HCEC 1CT (cell line): ENCODE data around the gene CHAT.
"Not testable (repeated sequence)": the region's sequence is repeated elsewhere in the genome, so short reads cannot be mapped to it uniquely, and the experiment has no call there.

Source experiments
- DNase-seq: peaks from one replicate; pipeline ENCODE4 v3.0.0-alpha.2; 2017

The CHAT gene

GRCh38 chr10:49653273-49653929 is 39.6 kb downstream of the CHAT start:
- DNase-seq: no peak

GRCh38 chr10:49654036-49654693 is 40.3 kb downstream of the CHAT start:
- no peak for DNase-seq

DNA sequence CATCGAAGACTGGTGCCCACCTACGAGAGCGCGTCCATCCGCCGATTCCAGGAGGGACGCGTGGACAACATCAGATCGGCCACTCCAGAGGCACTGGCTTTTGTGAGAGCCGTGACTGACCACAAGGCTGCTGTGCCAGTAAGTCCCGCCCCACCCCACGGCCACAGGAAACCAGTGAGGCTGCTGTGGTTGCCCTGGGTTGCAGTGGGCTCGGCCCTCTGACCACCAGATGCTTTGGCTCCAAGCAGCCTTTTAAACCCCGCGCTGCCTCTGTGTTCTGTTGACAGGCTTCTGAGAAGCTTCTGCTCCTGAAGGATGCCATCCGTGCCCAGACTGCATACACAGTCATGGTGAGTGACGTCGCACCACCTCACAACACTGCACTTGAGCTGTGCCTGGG is 41.3 kb downstream of the CHAT start:
- no peak for DNase-seq

DNA sequence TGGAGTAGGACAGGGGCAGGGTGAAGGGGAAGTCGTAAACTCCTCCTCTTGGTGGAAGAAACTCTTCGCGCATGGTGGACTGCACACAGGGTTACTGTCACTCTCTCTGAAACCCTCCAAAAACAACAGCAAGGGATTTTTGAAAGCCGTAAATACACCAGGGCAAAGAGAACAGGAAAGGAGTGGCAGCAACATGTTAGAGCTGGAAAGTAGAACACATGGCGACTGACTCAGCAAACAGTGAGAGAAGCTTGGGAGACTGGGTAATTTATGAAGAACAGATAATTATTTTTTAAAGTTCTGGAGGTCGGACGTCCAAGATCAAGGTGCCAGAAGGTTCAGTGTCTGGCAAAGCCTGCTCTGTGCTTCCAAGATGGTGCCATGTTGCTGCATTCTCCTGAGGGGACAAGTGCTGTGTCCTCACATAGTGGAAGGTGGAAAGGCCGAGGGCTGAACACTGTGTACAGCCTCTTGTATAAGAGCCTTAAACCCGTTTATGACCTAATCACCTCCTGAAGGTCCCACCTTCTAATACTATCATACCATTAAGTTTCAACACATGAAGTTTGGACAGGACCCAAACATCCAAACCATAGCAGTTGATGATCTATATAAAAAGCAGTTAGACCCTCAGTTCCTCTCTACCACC is 43.1 kb downstream of the CHAT start:
- DNase-seq: no peak

DNA sequence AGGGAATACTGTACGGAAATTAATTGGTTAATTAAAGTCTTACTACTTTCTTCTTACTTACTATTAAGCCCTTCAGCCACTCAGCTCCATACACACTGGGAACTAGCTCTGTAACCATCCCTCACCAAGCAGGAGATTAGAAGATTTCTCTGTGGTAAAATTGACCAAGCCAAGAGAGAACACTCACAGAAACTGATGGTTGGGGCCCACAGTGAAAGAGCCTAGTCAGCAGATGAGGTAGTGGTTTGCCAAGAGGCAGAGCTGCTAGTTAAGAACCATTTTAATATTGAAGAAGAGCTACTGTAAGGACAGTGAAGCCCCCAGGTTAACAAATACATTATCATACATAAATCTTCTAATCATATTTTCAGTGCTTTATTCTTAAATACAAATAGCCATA is 43.8 kb downstream of the CHAT start:
- no peak for DNase-seq

DNA sequence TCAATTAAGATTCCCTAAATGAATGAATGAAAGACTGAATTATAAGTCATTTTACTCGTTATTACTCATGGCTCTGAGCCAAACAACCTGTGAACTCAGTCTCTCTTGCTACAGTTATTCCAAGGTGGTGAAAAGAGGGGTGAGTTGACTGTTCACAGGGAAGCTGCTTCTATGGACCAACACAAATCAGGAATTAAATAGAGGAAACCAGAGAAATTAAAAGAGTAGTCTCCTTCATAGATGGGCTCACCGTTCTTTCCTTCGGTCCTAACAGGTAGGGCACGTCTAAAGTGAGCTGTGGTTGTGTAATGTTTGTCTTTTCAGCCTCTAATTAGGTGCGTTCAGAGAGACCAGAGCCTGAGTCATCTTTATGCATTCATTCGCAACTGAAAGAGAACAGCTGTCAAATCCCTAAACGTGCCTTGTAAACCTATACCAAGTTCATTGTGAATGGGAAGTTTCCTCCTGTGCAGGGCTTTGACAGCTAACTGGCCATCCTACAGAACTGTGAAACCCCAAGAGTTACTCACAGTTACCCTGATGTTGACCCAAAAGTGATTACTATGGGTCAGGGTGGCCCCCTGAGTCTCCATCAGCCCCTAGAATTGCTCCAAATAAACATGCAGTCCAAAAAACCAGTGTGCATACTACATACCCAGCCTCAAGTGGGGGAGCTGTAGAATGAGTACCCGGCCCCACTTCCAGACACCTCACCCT is 47.5 kb downstream of the CHAT start:
- DNase-seq: no peak

DNA sequence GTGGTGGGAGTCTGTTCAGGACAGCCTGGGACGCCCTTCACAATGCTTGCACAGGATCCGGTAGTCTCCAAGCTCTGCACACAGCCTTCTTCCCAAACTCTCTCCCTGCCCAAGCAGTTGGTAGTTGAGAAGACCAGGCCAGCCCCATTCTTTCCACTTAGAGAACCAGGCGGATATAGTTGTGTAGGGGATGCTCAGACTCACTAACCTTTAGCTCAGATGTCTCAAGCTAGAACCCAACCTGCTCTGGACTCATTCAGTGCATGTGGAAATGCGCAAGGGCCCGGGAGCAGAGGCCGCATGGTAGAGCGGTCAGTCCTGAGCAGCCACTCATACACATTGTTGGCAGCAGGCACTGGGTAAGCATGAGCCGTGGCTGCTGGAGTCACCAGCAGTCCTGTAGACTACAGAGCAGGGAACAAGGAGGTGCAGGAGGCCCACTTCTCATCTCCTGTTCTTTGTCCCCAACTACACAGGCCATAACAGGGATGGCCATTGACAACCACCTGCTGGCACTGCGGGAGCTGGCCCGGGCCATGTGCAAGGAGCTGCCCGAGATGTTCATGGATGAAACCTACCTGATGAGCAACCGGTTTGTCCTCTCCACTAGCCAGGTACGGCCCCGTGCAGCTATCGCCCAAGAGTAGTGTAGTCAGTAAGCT is 48.5 kb downstream of the CHAT start:
- no peak for DNase-seq

DNA sequence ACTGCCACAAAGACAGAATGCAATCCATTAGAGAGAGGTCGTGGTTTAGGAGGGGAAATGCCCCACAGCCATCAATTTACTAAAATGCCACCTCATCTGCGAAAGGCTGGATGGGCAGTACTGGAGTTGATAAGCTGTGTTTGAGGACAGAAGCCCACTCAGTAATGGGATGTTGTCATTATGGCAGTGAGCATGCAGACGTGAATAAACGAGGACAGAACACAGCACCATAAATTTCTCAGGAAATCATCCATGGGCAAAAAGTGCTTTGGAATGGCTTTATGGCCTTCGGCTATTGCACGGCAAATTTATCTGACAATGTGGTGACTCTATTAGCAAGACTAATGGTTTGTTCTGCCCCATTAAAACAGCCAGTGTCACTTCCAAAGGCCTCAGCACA is 49.8 kb downstream of the CHAT start:
- no peak for DNase-seq

DNA sequence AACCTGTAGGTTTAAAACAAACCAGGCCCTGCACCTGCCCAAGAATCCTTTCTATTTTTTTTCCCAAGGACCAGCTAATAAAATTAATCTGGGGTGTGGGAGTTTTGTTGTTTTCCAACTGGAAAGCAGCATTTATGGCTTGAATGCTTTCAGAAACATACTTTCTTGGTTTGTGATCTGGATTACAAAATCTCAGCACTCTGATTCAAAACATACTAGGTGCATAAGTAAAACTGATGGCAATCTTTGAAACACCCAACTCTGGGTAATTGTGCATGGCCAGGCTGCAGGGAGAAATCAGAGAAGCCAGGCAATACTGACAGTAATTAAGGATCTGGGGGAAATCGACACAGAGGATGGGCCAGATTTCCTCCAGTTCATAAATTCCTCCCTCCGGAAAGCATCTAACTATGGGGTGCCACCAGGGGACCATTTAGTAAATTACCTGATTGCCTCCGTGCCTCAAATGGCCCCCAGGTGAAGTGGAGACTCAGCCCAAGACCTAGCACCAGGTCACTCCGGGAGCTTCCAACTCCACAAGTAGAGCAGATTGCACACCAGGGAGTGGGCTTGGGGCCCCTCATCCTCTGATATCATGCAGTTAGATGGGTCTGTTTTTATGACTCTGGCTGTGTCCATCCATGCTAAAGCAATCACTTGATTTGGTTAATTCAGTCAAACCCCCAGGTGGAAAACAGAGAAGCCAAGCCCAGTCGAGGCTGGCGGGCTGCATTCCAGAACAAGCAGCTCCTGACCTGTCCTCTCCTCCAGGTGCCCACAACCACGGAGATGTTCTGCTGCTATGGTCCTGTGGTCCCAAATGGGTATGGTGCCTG is 50.4 kb downstream of the CHAT start:
- no peak for DNase-seq

GRCh38 chr10:49664842-49665355 is 51.1 kb downstream of the CHAT start:
- DNase-seq: no peak

- DNase-seq: no peak
Measured at GRCh38 chr10:49666054-49666615, 52.3 kb downstream of the CHAT start.

DNA sequence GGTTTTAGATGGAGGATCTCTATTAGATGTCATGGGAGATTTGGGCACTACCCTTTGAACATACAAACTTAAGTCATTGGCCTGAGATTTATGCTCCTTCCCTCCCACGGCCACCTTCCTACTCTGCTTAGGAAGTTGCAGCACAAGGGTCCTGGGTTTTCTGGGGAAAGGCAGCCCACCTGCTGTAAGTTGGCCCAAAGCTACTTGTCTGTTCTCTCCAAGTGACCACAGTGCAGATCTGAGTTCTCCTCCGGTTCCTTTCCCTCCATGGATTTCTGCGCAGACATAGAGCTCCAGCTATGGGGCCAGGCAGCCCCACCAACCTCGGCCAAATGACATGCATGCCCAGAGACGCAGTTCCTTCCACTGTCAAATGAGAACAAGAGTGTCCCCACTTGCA is 52.8 kb downstream of the CHAT start:
- DNase-seq: no peak

DNA sequence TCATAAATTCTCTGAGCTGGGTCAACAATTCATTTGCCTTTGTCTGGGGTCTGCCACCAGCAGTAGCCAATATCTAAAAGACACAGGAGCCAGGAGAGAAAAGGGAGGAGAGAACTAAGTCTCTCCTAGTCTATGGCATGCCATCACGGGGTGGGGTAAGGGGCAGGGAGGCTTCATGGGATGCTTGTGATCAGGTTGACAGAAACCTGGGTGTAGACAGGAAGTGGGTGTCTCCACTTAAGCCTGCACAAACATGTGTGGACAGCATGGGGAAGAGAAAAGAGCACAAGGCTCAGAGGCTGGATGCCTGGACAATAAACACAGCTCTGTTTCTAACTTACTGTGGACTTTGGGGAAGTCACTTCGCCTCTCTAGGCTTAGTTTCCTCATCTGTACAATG is 54.2 kb downstream of the CHAT start:
- DNase-seq: no peak

DNA sequence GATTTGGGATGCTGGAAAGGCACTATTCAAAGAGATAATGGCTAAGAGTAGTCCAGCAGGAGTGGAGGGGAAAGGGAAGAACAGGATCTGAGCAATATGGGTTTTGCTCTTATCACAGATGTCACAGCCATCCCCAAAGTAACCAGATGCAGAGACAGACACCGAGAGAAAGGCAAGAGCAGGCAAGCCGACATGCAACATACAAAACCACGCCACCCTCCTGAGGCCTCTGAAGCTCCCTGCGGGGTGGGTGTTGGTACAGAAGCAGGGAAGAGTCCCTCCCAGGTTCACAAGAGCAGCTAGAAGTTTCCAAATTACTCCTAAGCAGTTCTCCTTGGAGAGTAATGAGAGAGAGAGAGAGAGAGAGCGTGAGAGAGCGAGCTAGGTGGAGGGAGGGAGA is 54.8 kb downstream of the CHAT start:
- no peak for DNase-seq

GRCh38 chr10:49678827-49679479 is 65.1 kb downstream of the CHAT start:
- no peak for DNase-seq

GRCh38 chr10:49679480-49679893 is 65.7 kb downstream of the CHAT start, which contains the start of gene C10orf53:
TSS of gene C10orf53 (plus strand) at chr10:49679651. CDS start at chr10:49679698, 47 bp downstream.
- no peak for DNase-seq

DNA sequence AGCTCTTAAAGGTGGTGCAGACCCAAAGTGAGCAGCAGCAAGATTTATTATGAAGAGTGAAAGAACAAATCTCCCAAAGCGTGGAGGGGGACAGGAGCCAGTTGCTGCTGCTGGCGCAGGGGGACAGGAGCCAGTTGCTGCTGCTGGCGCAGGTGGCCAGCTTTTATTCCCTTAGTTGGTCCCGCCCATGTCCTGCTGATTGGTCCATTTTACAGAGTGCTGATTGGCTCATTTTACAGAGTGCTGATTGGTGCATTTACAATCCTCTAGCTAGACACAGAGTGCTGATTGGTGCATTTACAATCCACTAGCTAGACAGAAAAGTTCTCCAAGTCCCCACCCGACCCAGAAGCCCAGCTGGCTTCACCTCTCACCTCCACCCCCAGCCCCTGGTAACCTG is 68.6 kb downstream of the CHAT start:
- DNase-seq: not testable (repeated sequence)

- no peak for DNase-seq
Measured at GRCh38 chr10:49682879-49683278, 69.0 kb downstream of the CHAT start.

DNA sequence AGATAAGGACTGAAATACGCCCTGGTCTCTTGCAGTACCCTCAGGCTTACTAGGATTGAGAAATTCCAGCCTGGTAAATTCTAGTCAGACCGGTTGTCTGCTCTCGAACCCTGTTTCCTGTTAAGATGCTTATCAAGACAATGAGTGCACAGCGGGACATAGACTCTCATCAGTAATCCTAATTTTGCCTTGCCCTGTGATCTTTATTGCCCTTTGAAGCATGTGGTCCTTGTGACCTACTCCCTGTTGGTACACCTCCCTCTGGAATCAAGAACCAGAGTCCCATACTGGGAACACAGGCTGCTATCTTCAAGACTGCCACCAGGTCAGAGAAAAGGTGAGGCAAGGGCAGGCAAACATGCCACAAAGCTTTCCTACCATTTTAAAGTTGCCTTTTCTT is 72.8 kb downstream of the CHAT start:
- no peak for DNase-seq

GRCh38 chr10:49688261-49688846 is 74.5 kb downstream of the CHAT start:
- DNase-seq: no peak

DNA sequence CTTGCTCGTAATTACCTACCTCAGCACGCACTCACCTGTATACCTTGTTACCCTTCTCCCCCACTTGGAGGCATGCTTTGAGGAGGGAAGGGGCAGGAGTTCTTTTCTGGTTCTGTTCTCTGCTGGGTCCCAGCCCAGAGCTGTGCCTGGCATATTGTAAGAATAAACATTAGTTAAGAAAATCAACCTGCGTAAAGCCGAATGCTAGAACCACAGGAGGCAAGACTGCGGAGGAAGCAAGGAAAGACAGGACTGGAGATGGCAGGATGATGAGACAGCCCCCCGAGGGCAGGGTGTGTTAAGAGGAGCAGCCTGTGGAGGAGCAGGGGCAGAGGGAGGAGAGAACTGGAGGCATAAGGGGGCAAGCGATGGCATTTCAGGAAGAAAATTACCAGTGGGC is 75.1 kb downstream of the CHAT start:
- no peak for DNase-seq
